Thyroid gland (tissue), 4 donors: ENCODE data around the gene RPS19. TPM values are rescaled to one million over a fixed set of nuclear protein-coding genes. Genes with fewer than 3 reads are reported as not detected.

Experiments
- DNase-seq, 2 donors: peaks; one replicate each; pipeline ENCODE4 v3.0.0-alpha.2; 2019
- H3K27ac ChIP-seq, 3 donors: fragments of 200-600 bp; sonication (generic); 1 replicate in 2 of 3; 2 replicates in 1 of 3; pipeline ENCODE4 v1.5.1; 2016 to 2019; ENCODE audit warnings: mild to moderate bottlenecking in 1 of 3, moderate library complexity in 1 of 3
- H3K27me3 ChIP-seq: fragments of 200-600 bp; sonication (generic); one replicate; pipeline ENCODE4 v1.5.1; 2019
- H3K36me3 ChIP-seq, 2 donors: fragments of 200-600 bp; sonication (generic); one replicate each; pipeline ENCODE4 v1.5.1; 2016 to 2019
- H3K4me1 ChIP-seq, 2 donors: fragments of 200-600 bp; sonication (generic); one replicate each; pipeline ENCODE4 v1.5.1; 2017 to 2019
- H3K4me3 ChIP-seq, 3 donors: fragments of 200-600 bp; sonication (generic); replicated peaks in 1 of 3; 1 replicate in 2 of 3; 2 replicates in 1 of 3; pipeline ENCODE4 v1.5.1; 2016; ENCODE audit warnings: mild to moderate bottlenecking in 1 of 3
- H3K9me3 ChIP-seq: fragments of 200-600 bp; sonication (generic); one replicate; pipeline ENCODE4 v1.5.1; 2017
- POLR2A ChIP-seq, 2 donors: fragments of 450-650 bp; IDR thresholded peaks; one replicate each; pipeline ENCODE4 v1.6.1; 2017; ENCODE audit warnings: antibody characterized with exemption in 2 of 2, mild to moderate bottlenecking in 2 of 2, moderate library complexity in 1 of 2
- WGBS, 2 donors: methylation state at CpG; one replicate each; pipeline ENCODE4 v1.1.5; 2017; 5-methylcytosine and 5-hydroxymethylcytosine counted together
- intact Hi-C: fragments of 100-400 bp; cut with DNase I; formaldehyde crosslinking; loops from one replicate; pipeline ENCODE4 v1.15.1; 2023
- total RNA-seq, 4 donors: library from RNA; depleted of rRNA; stranded (reverse); fragments of >200 nt; gene quantifications; one replicate each; pipeline ENCODE4 v1.2.3, GENCODE V29; 2016
- TF ChIP-seq, protein P1 (sequence below), 6 experiments: fragments of 200-600 bp in 3 of 6; fragments of 450-650 bp in 3 of 6; sonication (generic) in 3 of 6; IDR thresholded peaks; one replicate each; pipeline ENCODE4 v1.5.1; 2016 to 2019; ENCODE audit warnings: antibody characterized with exemption in 6 of 6, mild to moderate bottlenecking in 2 of 6, inconsistent platforms in 1 of 6, moderate library complexity in 1 of 6

The RPS19 gene
- 1,000 to 10,000 TPM in 1 of 4 donors, 100 to 1,000 TPM in 3; 351 to 1,305 (median 623) TPM for total RNA-seq

DNA sequence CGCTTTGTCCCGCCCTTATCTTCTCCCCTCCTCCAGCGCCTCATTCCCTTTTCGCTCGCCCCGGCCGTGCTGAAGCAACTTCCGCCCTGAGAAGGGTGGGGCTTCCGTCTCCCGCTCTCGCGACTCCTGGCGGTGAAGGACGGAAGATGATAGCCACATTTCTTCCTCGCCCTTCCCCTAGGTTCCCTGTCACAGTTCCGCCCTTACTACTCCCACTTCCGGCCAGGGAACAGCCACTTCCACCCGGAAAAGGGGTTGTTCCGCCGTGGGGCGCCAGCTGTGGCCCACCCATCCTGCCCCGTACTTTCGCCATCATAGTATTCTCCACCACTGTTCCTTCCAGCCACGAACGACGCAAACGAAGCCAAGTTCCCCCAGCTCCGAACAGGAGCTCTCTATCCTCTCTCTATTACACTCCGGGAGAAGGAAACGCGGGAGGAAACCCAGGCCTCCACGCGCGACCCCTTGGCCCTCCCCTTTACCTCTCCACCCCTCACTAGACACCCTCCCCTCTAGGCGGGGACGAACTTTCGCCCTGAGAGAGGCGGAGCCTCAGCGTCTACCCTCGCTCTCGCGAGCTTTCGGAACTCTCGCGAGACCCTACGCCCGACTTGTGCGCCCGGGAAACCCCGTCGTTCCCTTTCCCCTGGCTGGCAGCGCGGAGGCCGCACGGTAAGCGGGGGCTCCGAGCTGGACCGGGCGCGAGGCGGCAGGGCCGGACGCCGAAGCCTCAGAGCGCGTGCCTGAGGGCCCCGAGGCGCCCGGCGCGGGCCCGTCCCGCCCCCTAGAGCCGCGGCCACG lies at the start of gene RPS19:
TSS of gene RPS19 (plus strand) at position 638 of the 801 bp plus-strand sequence. CDS start 520 bp downstream, outside the sequence.
- Histone ChIP-seq H3K36me3 (peaks cover 25 to 34% of the 10 kb centered on the region in 2 donors), H3K27me3 (no peaks in the 10 kb centered on the region), H3K27ac (peak within 1 kb of the TSS; percentile 86 to 94 (median 89)), H3K4me3 (peak within 1 kb of the TSS; percentile 38 to 97 (median 65)), H3K4me1 (peaks cover 18 to 19% of the 10 kb centered on the region in 2 donors), H3K9me3 (no peaks in the 10 kb centered on the region)
- DNase-seq = peak; percentile 98 to 99
- intact Hi-C loops = loop anchor here (5.0 kb wide), 1 partner anchor 97 kb away; the partner anchor contains the start of gene RABAC1
- TF ChIP-seq, protein P1, sequence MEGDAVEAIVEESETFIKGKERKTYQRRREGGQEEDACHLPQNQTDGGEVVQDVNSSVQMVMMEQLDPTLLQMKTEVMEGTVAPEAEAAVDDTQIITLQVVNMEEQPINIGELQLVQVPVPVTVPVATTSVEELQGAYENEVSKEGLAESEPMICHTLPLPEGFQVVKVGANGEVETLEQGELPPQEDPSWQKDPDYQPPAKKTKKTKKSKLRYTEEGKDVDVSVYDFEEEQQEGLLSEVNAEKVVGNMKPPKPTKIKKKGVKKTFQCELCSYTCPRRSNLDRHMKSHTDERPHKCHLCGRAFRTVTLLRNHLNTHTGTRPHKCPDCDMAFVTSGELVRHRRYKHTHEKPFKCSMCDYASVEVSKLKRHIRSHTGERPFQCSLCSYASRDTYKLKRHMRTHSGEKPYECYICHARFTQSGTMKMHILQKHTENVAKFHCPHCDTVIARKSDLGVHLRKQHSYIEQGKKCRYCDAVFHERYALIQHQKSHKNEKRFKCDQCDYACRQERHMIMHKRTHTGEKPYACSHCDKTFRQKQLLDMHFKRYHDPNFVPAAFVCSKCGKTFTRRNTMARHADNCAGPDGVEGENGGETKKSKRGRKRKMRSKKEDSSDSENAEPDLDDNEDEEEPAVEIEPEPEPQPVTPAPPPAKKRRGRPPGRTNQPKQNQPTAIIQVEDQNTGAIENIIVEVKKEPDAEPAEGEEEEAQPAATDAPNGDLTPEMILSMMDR (IDR thresholded peaks at IDR 0.05) = peak; percentile 40 to 91 (median 68)
- peak; percentile 18 to 87 for TF ChIP-seq POLR2A (IDR thresholded peaks at IDR 0.05)
- WGBS, 2 donors = 0% methylated on average over 34 to 59 of the region's 76 CpGs

DNA sequence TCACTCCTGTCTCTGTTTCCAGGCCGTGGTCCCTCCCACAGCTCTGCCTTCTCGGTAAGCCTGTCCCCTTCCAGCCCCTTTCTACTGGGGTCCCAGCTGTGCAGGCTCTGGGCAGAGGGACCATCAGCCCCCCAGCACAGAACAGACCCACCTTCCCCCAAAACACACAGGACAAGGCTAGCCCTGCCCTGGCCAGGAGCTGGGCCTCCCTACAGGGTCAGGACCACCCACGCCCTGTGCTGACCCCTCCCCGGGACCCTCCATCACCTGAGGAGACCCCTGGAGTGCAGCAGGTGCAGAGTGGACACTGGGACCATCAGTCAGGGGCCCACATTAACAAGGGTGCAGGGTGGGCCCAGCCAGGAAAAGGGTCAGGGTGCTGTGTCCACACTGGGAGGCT lies 49.8 kb upstream of the RPS19 start:
- no peak overlapping the region for H3K27ac ChIP-seq
- no peaks in the 10 kb centered on the region for H3K36me3 ChIP-seq
- no peak for DNase-seq
- intact Hi-C loops = no loop called here
- H3K4me1 ChIP-seq = no peaks in the 10 kb centered on the region
- TF ChIP-seq POLR2A (IDR thresholded peaks at IDR 0.05) = no peak
- TF ChIP-seq, protein P1 (IDR thresholded peaks at IDR 0.05) = no peak
- H3K27me3 ChIP-seq = no peaks in the 10 kb centered on the region
- 59 to 75% methylated on average over 2 to 3 of the region's 4 CpGs for WGBS, 2 donors
- no peak overlapping the region for H3K4me3 ChIP-seq
- no peaks in the 10 kb centered on the region for H3K9me3 ChIP-seq

- Histone ChIP-seq H3K9me3 (no peaks in the 10 kb centered on the region), H3K4me1 (no peaks in the 10 kb centered on the region), H3K4me3 (no peak overlapping the region), H3K27ac (no peak overlapping the region), H3K36me3 (no peaks in the 10 kb centered on the region), H3K27me3 (no peaks in the 10 kb centered on the region)
- TF ChIP-seq, protein P1 (IDR thresholded peaks at IDR 0.05) = no peak
- TF ChIP-seq POLR2A (IDR thresholded peaks at IDR 0.05) = no peak
- intact Hi-C loops = no loop called here
- 73 to 76% methylated on average over 3 of the region's 3 CpGs for WGBS, 2 donors
- no peak for DNase-seq
Measured at GRCh38 chr19:41811036-41811435, 49.0 kb upstream of the RPS19 start.

DNA sequence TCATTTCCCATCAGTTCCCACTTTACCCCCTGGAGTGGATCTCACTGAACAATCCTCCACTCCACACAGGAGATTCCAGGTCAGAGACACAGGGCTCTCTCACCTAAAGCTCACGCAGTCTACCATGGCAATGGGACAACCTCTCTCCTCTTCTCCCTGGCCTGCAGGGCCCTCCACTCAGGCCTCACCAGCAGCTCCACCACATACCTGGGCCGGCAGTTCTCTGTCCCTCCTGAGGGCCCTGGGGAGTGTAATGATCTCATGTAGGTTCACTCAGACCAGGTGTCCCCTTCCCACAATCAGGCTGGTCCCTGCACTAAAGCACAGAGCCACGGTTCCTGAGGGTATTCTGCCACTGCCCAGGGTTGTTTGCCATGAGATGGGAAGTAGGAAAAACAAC lies 48.1 kb upstream of the RPS19 start:
- no peak for DNase-seq
- Histone ChIP-seq H3K4me3 (no peak overlapping the region), H3K9me3 (no peaks in the 10 kb centered on the region), H3K4me1 (peaks cover 4 to 7% of the 10 kb centered on the region in 2 donors), H3K27me3 (no peaks in the 10 kb centered on the region), H3K27ac (no peak overlapping the region), H3K36me3 (no peaks in the 10 kb centered on the region)
- no peak for TF ChIP-seq POLR2A (IDR thresholded peaks at IDR 0.05)
- TF ChIP-seq, protein P1 (IDR thresholded peaks at IDR 0.05) = no peak
- intact Hi-C loops = no loop called here
- 69 to 73% methylated on average over 3 of the region's 3 CpGs for WGBS, 2 donors

DNA sequence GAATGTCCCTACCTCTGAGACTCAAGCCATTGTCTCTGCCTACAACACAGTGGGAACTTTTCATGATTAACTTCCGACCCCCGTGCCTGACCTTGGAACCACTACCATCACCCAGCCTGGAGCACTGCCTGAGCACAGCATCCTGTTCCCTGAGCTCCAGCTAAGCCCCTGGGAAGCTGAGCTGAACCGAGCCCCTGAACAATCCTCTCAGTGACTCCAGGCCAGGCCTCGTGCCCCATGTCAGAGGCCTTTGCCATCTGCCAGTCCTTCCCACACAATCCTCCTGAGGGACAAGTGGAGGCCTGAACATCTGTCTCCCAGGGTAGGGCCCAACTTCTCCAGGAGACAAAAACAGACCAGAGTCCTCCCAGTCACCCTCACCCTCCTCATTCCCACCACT lies 46.1 kb upstream of the RPS19 start:
- TF ChIP-seq, protein P1 (IDR thresholded peaks at IDR 0.05) = no peak
- TF ChIP-seq POLR2A (IDR thresholded peaks at IDR 0.05) = no peak
- Histone ChIP-seq H3K27me3 (no peaks in the 10 kb centered on the region), H3K9me3 (no peaks in the 10 kb centered on the region), H3K36me3 (no peaks in the 10 kb centered on the region), H3K4me3 (no peak overlapping the region), H3K27ac (no peak overlapping the region), H3K4me1 (peaks cover 4 to 7% of the 10 kb centered on the region in 2 donors)
- intact Hi-C loops = no loop called here
- 43 to 53% methylated on average over 4 of the region's 4 CpGs for WGBS, 2 donors
- no peak for DNase-seq
